Measurements from ENCODE around the gene CMIP.

The CMIP gene

GRCh38 chr16:81532491-81533174 is 88.0 kb downstream of the CMIP start:
- 94% methylated on average over 14 of the region's 19 CpGs for WGBS (ENCODE audit: insufficient coverage)
- CTCF ChIA-PET: no interaction called here
- Histone ChIP-seq H3K36me3 (ENCODE audit: control insufficient read depth in 4 of 4, insufficient read depth in 4 of 4, low read length in 3 of 4) (peaks cover 0 to 6% (median 3%) of the 10 kb centered on the region in 4 experiments), H3K27me3 (replicated peaks in 2 of 5; ENCODE audit: control insufficient read depth in 4 of 5, insufficient read depth in 5 of 5, low read length in 4 of 5) (no peaks in the 10 kb centered on the region), H3K9me3 (ENCODE audit: control extremely low read depth in 1 of 5, control insufficient read depth in 4 of 5, insufficient read depth in 2 of 5, low read depth in 1 of 5, low read length in 4 of 5) (no peaks in the 10 kb centered on the region), H3K27ac (ENCODE audit: insufficient read depth in 1 of 2, low read depth in 1 of 2, low read length in 2 of 2, poor library complexity in 1 of 2, severe bottlenecking in 2 of 2) (no peak overlapping the region), H3K4me1 (ENCODE audit: control extremely low read depth in 1 of 4, control insufficient read depth in 4 of 4, insufficient read depth in 4 of 4, low read length in 3 of 4) (no peaks in the 10 kb centered on the region), H3K4me3 (ENCODE audit: control insufficient read depth in 1 of 7, extremely low read depth in 1 of 7, insufficient read depth in 4 of 7, low read depth in 2 of 7, low read length in 6 of 7) (no peak overlapping the region)
- POLR2A ChIA-PET: no interaction called here
- DNase-seq: no peak

- 85% methylated on average over 3 of the region's 3 CpGs for WGBS (ENCODE audit: insufficient coverage)
- no peak for DNase-seq
- no peaks in the 10 kb centered on the region for H3K9me3 ChIP-seq (ENCODE audit: control extremely low read depth in 1 of 5, control insufficient read depth in 4 of 5, insufficient read depth in 2 of 5, low read depth in 1 of 5, low read length in 4 of 5)
- H3K4me3 ChIP-seq (ENCODE audit: control insufficient read depth in 1 of 7, extremely low read depth in 1 of 7, insufficient read depth in 4 of 7, low read depth in 2 of 7, low read length in 6 of 7): no peak overlapping the region
- H3K27ac ChIP-seq (ENCODE audit: insufficient read depth in 1 of 2, low read depth in 1 of 2, low read length in 2 of 2, poor library complexity in 1 of 2, severe bottlenecking in 2 of 2): no peak overlapping the region
- H3K4me1 ChIP-seq (ENCODE audit: control extremely low read depth in 1 of 4, control insufficient read depth in 4 of 4, insufficient read depth in 4 of 4, low read length in 3 of 4): no peaks in the 10 kb centered on the region
- H3K36me3 ChIP-seq (ENCODE audit: control insufficient read depth in 4 of 4, insufficient read depth in 4 of 4, low read length in 3 of 4): peaks cover 0 to 6% (median 3%) of the 10 kb centered on the region in 4 experiments
- CTCF ChIA-PET: interaction anchor here (1.3 kb wide), 1 partner anchor 25 kb away, joined by 3 read pairs; no protein-coding TSS in a partner anchor
- POLR2A ChIA-PET: no interaction called here
- H3K27me3 ChIP-seq (replicated peaks in 2 of 5; ENCODE audit: control insufficient read depth in 4 of 5, insufficient read depth in 5 of 5, low read length in 4 of 5): no peaks in the 10 kb centered on the region
Observed at GRCh38 chr16:81533175-81533507, 88.5 kb downstream of the CMIP start.

GRCh38 chr16:81535679-81536360 is 91.2 kb downstream of the CMIP start:
- peaks cover 0 to 6% (median 3%) of the 10 kb centered on the region in 4 experiments for H3K36me3 ChIP-seq (ENCODE audit: control insufficient read depth in 4 of 4, insufficient read depth in 4 of 4, low read length in 3 of 4)
- ChIA-PET POLR2A (no interaction called here), CTCF (interaction anchor here (1.7 kb wide), 1 partner anchor 12 kb away, joined by 4 read pairs; no protein-coding TSS in a partner anchor)
- H3K4me1 ChIP-seq (ENCODE audit: control extremely low read depth in 1 of 4, control insufficient read depth in 4 of 4, insufficient read depth in 4 of 4, low read length in 3 of 4): peaks cover 0 to 8% (median 0%) of the 10 kb centered on the region in 4 experiments
- H3K27me3 ChIP-seq (replicated peaks in 2 of 5; ENCODE audit: control insufficient read depth in 4 of 5, insufficient read depth in 5 of 5, low read length in 4 of 5): no peaks in the 10 kb centered on the region
- no peak overlapping the region for H3K4me3 ChIP-seq (ENCODE audit: control insufficient read depth in 1 of 7, extremely low read depth in 1 of 7, insufficient read depth in 4 of 7, low read depth in 2 of 7, low read length in 6 of 7)
- 97% methylated on average over 9 of the region's 10 CpGs for WGBS (ENCODE audit: insufficient coverage)
- H3K27ac ChIP-seq (ENCODE audit: insufficient read depth in 1 of 2, low read depth in 1 of 2, low read length in 2 of 2, poor library complexity in 1 of 2, severe bottlenecking in 2 of 2): no peak overlapping the region
- no peaks in the 10 kb centered on the region for H3K9me3 ChIP-seq (ENCODE audit: control extremely low read depth in 1 of 5, control insufficient read depth in 4 of 5, insufficient read depth in 2 of 5, low read depth in 1 of 5, low read length in 4 of 5)
- DNase-seq: no peak

- CTCF ChIA-PET: no interaction called here
- Histone ChIP-seq H3K36me3 (ENCODE audit: control insufficient read depth in 4 of 4, insufficient read depth in 4 of 4, low read length in 3 of 4) (peaks cover 0 to 3% (median under 1%) of the 10 kb centered on the region in 4 experiments), H3K4me1 (ENCODE audit: control extremely low read depth in 1 of 4, control insufficient read depth in 4 of 4, insufficient read depth in 4 of 4, low read length in 3 of 4) (peaks cover 0 to 8% (median 0%) of the 10 kb centered on the region in 4 experiments), H3K27me3 (replicated peaks in 2 of 5; ENCODE audit: control insufficient read depth in 4 of 5, insufficient read depth in 5 of 5, low read length in 4 of 5) (no peaks in the 10 kb centered on the region), H3K27ac (ENCODE audit: insufficient read depth in 1 of 2, low read depth in 1 of 2, low read length in 2 of 2, poor library complexity in 1 of 2, severe bottlenecking in 2 of 2) (no peak overlapping the region), H3K9me3 (ENCODE audit: control extremely low read depth in 1 of 5, control insufficient read depth in 4 of 5, insufficient read depth in 2 of 5, low read depth in 1 of 5, low read length in 4 of 5) (no peaks in the 10 kb centered on the region), H3K4me3 (ENCODE audit: control insufficient read depth in 1 of 7, extremely low read depth in 1 of 7, insufficient read depth in 4 of 7, low read depth in 2 of 7, low read length in 6 of 7) (no peak overlapping the region)
- DNase-seq: no peak
- WGBS (ENCODE audit: insufficient coverage): 92% methylated on average over 8 of the region's 11 CpGs
- POLR2A ChIA-PET: no interaction called here
Observed at GRCh38 chr16:81536648-81537047, 92.0 kb downstream of the CMIP start.

DNA sequence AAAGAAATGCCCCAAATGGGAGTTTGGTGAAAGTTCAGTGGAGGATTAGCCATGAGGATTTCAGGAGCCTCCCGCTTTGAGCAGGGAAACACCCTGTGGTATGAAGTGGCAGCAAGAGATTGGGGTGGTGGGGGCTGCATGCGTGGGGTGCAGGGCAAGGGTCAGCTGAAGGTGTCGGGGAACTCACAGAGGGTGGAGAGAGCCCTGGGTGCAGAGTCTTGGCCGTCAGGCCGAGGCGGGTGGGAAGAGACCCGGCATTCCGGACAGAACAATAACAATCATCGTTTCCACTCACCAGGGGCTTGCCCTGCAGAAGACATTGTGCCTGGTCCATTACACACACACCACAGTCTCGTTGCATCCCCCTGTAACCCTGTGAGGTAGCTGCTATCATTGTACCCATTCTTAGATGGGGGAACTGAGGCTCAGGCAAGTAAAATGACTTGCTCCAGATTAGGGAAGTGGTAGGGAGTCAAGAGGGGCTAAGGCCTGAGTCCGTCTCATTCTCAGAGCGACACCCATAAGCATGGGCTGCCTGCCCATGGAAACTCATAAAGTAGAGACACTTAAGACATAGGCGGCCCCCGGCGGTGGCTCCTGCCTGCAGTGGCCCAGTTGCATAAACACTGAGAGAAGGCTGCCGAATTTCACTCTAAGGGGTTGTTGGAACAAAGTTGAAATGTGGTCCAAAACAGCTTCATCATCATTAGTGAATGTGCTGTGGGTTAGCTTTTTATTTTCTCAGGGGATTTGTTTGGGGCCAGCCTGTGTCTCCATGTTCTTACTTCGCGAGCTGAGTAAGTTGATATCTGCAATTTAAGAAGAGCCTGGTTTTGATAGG is 93.3 kb downstream of the CMIP start:
- ChIA-PET CTCF (interaction anchor here (1.0 kb wide), 1 partner anchor 11 kb away, joined by 3 read pairs; no protein-coding TSS in a partner anchor), POLR2A (interaction anchor here (0.6 kb wide), 1 partner anchor 68 kb away, joined by 4 read pairs; no protein-coding TSS in a partner anchor)
- Histone ChIP-seq H3K36me3 (ENCODE audit: control insufficient read depth in 4 of 4, insufficient read depth in 4 of 4, low read length in 3 of 4) (peaks cover 0 to 2% (median 0%) of the 10 kb centered on the region in 4 experiments), H3K9me3 (ENCODE audit: control extremely low read depth in 1 of 5, control insufficient read depth in 4 of 5, insufficient read depth in 2 of 5, low read depth in 1 of 5, low read length in 4 of 5) (no peaks in the 10 kb centered on the region), H3K4me3 (ENCODE audit: control insufficient read depth in 1 of 7, extremely low read depth in 1 of 7, insufficient read depth in 4 of 7, low read depth in 2 of 7, low read length in 6 of 7) (no peak overlapping the region), H3K27ac (ENCODE audit: insufficient read depth in 1 of 2, low read depth in 1 of 2, low read length in 2 of 2, poor library complexity in 1 of 2, severe bottlenecking in 2 of 2) (no peak overlapping the region), H3K4me1 (ENCODE audit: control extremely low read depth in 1 of 4, control insufficient read depth in 4 of 4, insufficient read depth in 4 of 4, low read length in 3 of 4) (peaks cover 0 to 8% (median under 1%) of the 10 kb centered on the region in 4 experiments), H3K27me3 (replicated peaks in 2 of 5; ENCODE audit: control insufficient read depth in 4 of 5, insufficient read depth in 5 of 5, low read length in 4 of 5) (no peaks in the 10 kb centered on the region)
- DNase-seq: no peak
- WGBS (ENCODE audit: insufficient coverage): 91% methylated on average over 8 of the region's 18 CpGs

- Histone ChIP-seq H3K27ac (ENCODE audit: insufficient read depth in 1 of 2, low read depth in 1 of 2, low read length in 2 of 2, poor library complexity in 1 of 2, severe bottlenecking in 2 of 2) (no peak overlapping the region), H3K4me3 (ENCODE audit: control insufficient read depth in 1 of 7, extremely low read depth in 1 of 7, insufficient read depth in 4 of 7, low read depth in 2 of 7, low read length in 6 of 7) (no peak overlapping the region), H3K9me3 (ENCODE audit: control extremely low read depth in 1 of 5, control insufficient read depth in 4 of 5, insufficient read depth in 2 of 5, low read depth in 1 of 5, low read length in 4 of 5) (no peaks in the 10 kb centered on the region), H3K27me3 (replicated peaks in 2 of 5; ENCODE audit: control insufficient read depth in 4 of 5, insufficient read depth in 5 of 5, low read length in 4 of 5) (no peaks in the 10 kb centered on the region), H3K4me1 (ENCODE audit: control extremely low read depth in 1 of 4, control insufficient read depth in 4 of 4, insufficient read depth in 4 of 4, low read length in 3 of 4) (peaks cover 8 to 20% (median 11%) of the 10 kb centered on the region in 4 experiments), H3K36me3 (ENCODE audit: control insufficient read depth in 4 of 4, insufficient read depth in 4 of 4, low read length in 3 of 4) (no peaks in the 10 kb centered on the region)
- POLR2A ChIA-PET: no interaction called here
- no peak for DNase-seq
- WGBS (ENCODE audit: insufficient coverage): 91% methylated on average over 16 of the region's 18 CpGs
- CTCF ChIA-PET: interaction anchor here (0.7 kb wide), 1 partner anchor 23 kb away, joined by 3 read pairs; no protein-coding TSS in a partner anchor
Observed at GRCh38 chr16:81539009-81539758, 94.6 kb downstream of the CMIP start.

Data from common myeloid progenitor, CD34-positive (primary cell).